ENCODE results near the gene USP1.

USP1 gene

GRCh38 chr1:62428351-62428750 is 8.5 kb upstream of the USP1 start:
- no peak for DNase-seq

DNA sequence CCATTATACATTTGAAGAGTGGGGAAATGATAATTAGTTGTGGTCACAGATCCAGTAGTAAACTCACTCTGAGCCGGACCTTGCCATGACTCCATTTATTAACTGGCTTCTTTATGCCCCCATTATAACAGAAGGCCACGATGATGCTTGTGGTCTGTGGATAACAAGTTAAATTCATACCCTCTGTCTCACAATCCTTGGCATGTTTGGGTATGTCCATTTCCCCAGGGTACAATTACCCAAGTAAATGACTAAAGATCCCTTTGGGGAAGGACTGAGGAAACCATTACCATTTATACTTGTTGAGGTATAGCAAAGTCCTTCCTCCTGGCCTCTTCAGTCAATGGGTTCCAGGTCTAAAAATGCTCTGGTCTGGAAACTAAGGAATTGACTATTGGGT is 7.3 kb upstream of the USP1 start:
- DNase-seq: no peak

DNA sequence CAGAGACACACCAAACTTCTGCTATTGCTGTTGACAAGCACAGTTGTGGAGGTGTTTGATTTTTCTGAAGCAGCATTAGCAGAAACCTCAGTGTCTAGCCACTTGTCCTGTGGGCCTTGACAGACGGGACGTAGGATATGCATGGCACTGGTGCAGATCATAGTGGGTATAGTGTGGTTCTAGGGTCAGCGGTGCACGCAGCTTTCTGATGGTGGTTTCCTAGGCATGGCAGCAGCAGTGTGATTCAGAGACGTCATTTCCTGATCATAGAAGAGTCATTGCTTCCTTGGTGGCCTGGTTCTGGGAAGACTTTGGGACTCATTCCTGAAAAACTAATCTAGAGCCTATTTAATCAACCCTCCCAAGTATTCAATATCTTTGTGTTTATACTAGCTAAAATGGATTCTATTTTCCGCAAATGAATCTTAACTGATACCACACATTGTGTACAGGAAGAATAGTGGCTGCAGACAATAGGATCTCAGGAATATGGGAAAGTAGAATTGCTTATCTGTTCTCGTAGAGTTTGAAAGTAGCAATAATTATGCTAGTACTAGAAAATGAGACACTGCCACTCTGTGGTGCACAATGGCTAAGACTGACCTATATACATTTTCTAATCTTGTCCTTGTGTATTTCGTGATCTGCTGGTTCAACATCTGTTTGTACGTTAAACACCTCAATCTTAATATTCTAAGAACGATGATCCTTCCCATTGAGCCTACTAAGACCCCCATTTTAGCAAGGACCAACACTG is 2.8 kb upstream of the USP1 start:
- DNase-seq: no peak

DNA sequence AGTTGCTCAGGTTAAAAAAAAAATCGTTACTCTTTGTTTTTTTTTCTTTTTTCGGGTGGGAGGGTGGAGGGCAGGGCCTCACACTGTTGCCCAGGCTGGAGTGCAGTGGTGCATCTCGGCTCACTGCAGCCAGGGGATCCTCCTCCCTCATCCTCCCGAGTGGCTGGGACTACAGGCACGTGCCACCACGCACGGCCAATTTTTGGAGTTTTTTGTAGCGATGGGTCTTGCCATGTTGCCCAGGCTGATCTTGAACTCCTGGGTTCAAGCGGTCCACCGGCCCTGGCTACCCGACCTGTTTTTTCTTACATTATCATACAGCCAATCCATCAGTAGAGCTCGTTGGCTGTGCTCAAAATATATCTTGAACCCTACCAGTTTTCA is 2.2 kb upstream of the USP1 start:
- DNase-seq: no peak

DNA sequence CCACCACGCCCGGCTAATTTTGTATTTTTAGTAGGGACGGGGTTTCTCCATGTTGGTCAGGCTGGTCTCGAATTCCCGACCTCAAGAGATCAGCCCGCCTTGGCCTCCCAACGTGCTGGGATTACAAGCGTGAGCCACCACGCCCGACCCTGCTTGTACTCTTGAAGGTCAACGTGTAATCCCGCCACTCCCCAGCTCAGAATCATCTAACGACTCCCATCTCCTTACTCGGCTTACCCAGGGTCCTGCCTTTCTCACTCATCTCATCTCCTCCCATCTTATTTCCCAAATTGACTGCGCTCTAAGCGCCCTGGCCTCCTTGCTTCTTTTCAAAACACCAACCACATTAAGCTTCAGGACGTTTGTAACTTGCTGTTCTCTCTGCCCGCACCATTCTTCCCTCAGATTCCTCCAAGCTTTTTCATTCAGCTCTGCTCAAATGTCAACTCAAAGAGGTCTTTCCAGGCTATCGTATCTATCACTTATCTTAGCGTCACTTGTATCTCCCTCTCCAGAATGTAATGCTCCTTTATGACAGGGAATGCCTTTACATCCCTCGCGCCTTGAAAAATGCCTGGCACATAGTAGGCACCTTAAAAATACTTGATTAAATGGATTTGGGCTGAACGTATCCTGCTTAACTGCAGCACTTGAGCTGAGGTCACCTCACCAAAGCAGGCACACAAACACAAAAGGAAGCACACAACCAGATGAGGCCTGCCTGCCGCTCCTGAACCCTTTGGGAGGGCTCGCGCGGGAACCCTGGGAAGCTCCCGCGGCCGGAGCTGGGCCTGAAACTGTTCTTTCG is 1.4 kb upstream of the USP1 start:
- no peak for DNase-seq

GRCh38 chr1:62436039-62436465 is 797 bp upstream of the USP1 start:
- DNase-seq: no peak

GRCh38 chr1:62437273-62437940 is 558 bp downstream of the USP1 start:
- DNase-seq: peak; percentile 50

DNA sequence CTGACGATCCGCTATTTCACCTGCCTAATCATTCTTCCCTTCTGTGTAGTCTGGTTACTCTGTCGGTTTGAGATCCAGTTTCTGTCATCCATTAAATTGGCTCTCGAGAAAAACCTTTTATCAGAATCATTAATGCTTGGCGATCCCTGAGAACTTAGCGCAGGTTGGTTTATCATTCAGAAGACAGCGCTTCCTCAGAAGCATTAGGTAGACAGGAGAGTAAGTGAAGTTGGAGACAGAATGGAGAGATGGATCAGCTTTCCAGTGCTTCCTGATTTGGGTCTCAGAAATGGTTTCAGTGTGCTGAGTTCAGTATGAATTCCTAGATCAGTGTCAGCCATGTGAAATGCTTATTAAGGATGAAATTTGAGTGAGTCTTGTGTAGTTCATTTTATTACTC is 1.3 kb downstream of the USP1 start:
- peak; percentile 22 for DNase-seq

DNA sequence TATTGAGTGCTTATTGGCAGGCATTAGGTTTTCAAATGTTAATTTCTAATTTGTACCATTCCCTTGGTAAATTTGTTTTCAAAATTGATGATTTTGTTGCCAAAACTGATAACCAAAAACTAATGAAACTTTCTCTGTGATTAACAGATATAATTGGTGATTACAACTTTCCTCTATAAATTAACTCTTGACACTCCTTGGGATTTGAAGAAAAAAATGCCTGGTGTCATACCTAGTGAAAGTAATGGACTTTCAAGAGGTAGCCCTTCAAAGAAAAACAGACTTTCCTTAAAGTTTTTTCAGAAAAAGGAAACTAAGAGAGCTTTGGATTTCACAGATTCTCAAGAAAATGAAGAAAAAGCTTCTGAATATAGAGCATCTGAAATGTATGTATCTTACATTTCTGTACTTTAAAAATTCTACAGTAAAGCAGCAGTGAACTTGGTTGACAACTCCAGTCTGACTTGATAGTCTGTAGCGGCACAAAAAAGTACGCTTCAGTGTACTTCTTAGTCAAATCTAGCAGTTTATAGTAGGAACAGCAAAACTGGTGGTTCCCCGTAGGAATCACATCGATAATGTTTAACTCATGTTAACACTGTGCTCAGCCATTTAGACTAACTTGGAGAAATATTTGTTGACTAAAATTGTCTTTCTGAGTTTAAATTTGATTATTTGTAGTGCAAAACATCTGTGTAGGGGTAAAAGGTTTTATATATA is 3.0 kb downstream of the USP1 start:
- no peak for DNase-seq

GRCh38 chr1:62444701-62445100 is 7.9 kb downstream of the USP1 start:
- no peak for DNase-seq

DNA sequence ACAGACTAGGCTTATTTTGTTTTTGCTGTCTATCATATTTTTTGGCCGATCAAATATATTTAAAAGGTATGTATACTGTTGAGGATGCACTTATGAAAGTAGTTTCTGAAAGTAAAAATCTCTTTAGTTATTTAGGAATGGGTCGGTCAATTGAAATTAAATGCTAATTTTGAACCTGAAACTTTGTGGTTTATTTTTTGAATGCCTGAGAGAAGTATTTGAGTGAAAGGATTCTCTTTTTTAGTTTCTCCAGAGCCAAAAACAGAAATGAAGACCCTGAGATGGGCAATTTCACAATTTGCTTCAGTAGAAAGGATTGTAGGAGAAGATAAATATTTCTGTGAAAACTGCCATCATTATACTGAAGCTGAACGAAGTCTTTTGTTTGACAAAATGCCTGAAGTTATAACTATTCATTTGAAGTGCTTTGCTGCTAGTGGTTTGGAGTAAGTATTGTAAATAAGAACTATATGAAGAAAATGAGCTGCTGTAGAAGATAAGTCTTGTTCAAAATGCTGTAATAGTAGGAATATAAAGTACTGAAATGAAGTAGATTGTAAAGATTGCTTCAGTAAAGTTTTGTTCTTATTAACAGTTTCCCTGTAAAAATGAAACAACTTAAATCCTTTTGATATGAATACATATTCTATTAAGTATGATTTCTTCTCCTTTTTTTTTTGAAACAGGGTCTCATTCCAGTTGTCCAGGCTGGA is 11.5 kb downstream of the USP1 start:
- no peak for DNase-seq

- no peak for DNase-seq
These were observed 13.5 kb downstream of the USP1 start for GRCh38 chr1:62450301-62450700.

DNA sequence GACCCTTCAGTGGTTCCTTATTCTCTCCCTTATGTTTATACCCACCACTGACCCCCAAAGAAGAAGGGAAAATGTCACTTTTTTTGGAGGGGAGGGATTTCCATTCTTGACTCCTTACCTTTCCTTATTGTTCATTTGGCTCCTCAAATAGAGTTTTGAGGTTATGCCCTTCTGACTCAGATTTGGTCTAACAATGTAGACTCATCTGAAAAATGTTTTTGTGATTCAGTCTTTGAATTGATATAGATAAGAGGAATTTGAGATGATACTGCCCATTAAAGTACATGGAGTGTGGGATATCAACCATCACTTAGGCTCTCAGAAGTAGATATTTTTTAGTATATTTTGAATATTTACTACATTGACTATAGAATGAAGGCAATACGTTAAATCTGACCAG is 16.1 kb downstream of the USP1 start:
- DNase-seq: no peak

DNA sequence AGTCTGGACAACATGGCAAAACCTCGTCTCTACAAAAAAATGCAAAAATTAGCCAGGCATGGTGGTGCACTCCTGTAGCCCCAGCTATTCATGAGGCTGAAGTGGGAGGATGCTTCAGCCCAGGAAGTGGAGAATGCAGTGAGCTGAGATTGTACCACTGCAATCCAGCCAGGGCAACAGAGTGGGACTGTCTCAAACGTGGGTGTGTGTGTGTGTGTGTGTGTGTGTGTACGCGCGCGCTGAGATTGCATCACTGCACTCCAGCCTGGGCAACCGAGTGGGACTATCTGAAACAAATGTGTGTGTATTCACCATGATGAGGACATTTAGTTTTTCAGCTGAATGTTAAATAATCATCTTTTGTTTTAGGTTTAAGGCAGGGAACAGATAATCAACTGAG is 21.1 kb downstream of the USP1 start:
- no peak for DNase-seq

DNA sequence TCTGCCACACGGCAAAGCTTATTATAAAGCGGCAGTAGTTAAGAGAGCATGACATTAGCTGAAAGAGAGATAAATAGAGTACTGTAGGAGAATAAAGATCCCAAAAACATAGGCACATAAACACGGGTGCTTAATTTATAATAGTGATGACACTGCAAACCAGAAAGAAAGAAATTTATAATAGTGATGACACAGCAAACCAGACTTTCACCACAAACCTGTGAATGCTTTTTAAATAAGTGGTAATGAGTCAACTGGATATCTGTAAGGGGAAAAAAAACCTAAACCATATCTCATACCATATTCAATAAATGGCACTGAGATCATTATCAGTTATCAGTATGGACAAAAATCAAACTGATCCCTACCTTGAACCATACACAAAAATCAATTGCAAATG is 25.5 kb downstream of the USP1 start:
- no peak for DNase-seq

GRCh38 chr1:62467092-62467491 is 30.2 kb downstream of the USP1 start:
- DNase-seq: no peak

GRCh38 chr1:62476525-62477219 is 39.8 kb downstream of the USP1 start:
- DNase-seq: no peak

GRCh38 chr1:62481681-62482080 is 44.8 kb downstream of the USP1 start:
- DNase-seq: no peak

DNA sequence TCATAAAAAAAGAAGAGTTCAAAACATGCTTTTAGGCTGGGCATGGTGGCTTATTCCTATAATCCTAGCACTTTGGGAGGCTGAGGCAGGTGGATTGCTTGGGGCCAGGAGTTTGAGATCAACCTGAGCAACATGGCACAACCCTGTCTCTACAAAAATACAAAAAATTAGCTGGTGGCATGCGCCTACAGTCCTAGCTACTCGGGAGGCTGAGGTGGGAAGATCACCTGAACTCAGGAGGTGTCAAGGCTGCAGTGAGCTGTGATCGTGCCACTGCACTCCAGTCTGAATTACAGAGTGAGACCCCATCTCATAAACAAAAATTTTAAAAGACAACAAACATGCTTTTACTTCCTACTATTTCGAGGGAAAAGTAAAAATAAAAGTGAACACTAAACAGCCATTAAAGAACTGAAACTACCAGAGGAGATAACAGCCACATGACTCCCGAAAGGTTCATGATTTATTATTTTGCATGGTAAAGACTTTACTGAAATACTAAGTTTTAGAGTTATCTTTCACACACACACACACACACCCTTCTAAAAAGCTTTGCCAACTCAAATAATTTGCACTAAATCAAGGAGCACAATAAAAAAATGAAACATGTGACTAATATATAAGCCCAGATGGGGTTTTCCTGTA is 48.1 kb downstream of the USP1 start:
- no peak for DNase-seq

DNA sequence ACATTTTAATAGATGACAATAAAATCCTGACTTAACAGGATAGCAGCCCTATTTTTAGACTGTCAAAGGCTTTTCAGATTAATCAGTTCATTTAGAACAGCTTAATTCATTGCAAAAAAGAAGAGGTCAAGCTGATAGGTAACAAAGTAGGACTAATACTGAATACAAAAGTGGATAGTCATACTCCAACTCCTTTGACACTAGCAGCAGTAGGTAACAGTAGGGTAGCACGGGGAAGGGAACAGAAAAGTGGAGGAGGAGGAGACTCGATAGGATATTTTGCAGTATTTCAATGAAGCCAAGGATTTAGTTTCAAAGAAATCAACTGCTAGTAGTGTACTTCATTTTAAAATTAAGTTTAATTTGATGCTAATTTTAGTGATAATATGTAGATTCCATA is 51.1 kb downstream of the USP1 start:
- DNase-seq: no peak

- DNase-seq: no peak
These were observed 55.7 kb downstream of the USP1 start for GRCh38 chr1:62492521-62492920.

All from NCI-H1105 treated with DMSO at 0.1 percent for 48 hours (cell line).